Lung (tissue), 12 donors: ENCODE data around the gene MATN1. TPM values are rescaled to one million over a fixed set of nuclear protein-coding genes. Genes with fewer than 3 reads are reported as not detected.

Experiments
- ATAC-seq: fragments of 200-7000 bp; cut with Tn5 transposase; one replicate; pipeline ENCODE4 v1.9.1; 2020; ENCODE audit warnings: moderate number of reproducible peaks; ENCODE audit not compliant: insufficient read depth, low FRiP score
- DNase-seq, 3 donors: peaks; one replicate each; pipeline ENCODE4 v3.0.0-alpha.2; 2013 to 2017
- H3K27ac ChIP-seq, 2 donors: one replicate each; pipeline ENCODE4 v1.5.1; 2013; ENCODE audit warnings: mild to moderate bottlenecking in 2 of 2, moderate library complexity in 2 of 2, control low read depth in 1 of 2, inconsistent platforms in 1 of 2, low read depth in 1 of 2, low read length in 1 of 2
- H3K27me3 ChIP-seq, 3 donors: one replicate each; pipeline ENCODE4 v1.5.1; 2013; ENCODE audit warnings: low read length in 2 of 3; ENCODE audit not compliant: control insufficient read depth in 3 of 3, insufficient read depth in 3 of 3
- H3K36me3 ChIP-seq, 4 donors: one replicate each; pipeline ENCODE4 v1.5.1; 2013; ENCODE audit warnings: low read length in 4 of 4, mild to moderate bottlenecking in 1 of 4, moderate library complexity in 1 of 4; ENCODE audit not compliant: control insufficient read depth in 4 of 4, insufficient read depth in 4 of 4
- H3K4me1 ChIP-seq, 5 donors: one replicate each; pipeline ENCODE4 v1.5.1; 2013; ENCODE audit warnings: low read length in 5 of 5, mild to moderate bottlenecking in 2 of 5, moderate library complexity in 1 of 5; ENCODE audit not compliant: control insufficient read depth in 5 of 5, insufficient read depth in 5 of 5
- H3K4me3 ChIP-seq: one replicate; pipeline ENCODE4 v1.5.1; 2013; ENCODE audit warnings: mild to moderate bottlenecking, control low read depth, moderate library complexity
- H3K9ac ChIP-seq, 2 donors: one replicate each; pipeline ENCODE4 v1.5.1; 2013; ENCODE audit warnings: low read length in 2 of 2, control low read depth in 1 of 2; ENCODE audit not compliant: insufficient read depth in 1 of 2
- H3K9me3 ChIP-seq, 4 donors: one replicate each; pipeline ENCODE4 v1.5.1; 2013; ENCODE audit warnings: low read length in 3 of 4, mild to moderate bottlenecking in 1 of 4, moderate library complexity in 1 of 4; ENCODE audit not compliant: control insufficient read depth in 4 of 4, insufficient read depth in 3 of 4
- CTCF ChIP-seq: IDR thresholded peaks from 2 replicates; pipeline ENCODE4 v1.5.1; 2012; ENCODE audit warnings: mild to moderate bottlenecking; ENCODE audit errors: control extremely low read depth, extremely low read depth
- WGBS, 2 donors: extraction: QIAGEN DNeasy Blood & Tissue Kit; methylation state at CpG; one replicate each; pipeline ENCODE4 v1.1.7; 2013; 5-methylcytosine and 5-hydroxymethylcytosine counted together
- polyA plus RNA-seq, 2 donors: library from polyadenylated mRNA; stranded (reverse); fragments of 200-250 nt; gene quantifications; one replicate each; pipeline ENCODE4 v1.2.1, GENCODE V29; 2013
- total RNA-seq, 2 donors: library from RNA; depleted of rRNA in 1 of 2; stranded (reverse); fragments of >200 nt in 1 of 2; gene quantifications; one replicate each; pipeline ENCODE4 v1.2.1, GENCODE V29; 2014 to 2021
- donor health status: control.
- donor health status: control.
- donor health status: Bipolar disorder and iron deficiency.
- donor health status: healthy.
- donor health status: DM: yes; HTN: yes; CAD: no.

The MATN1 gene
- total and polyA plus RNA-seq, 4 donors: 0.15 to 0.57 (median 0.17) TPM

GRCh38 chr1:30752651-30752908 is 29.2 kb upstream of the MATN1 start:
- no peak for TF ChIP-seq CTCF
- no peaks in the 10 kb centered on the region for H3K27me3 ChIP-seq
- DNase-seq (no peak), ATAC-seq (no peak)
- no peaks in the 10 kb centered on the region for H3K36me3 ChIP-seq
- no peak overlapping the region for H3K4me3 ChIP-seq
- H3K4me1 ChIP-seq: peaks cover 0 to 5% (median 0%) of the 10 kb centered on the region in 5 donors
- no peak overlapping the region for H3K27ac ChIP-seq
- 67 to 88% methylated on average over 9 of the region's 9 CpGs for WGBS, 2 donors
- H3K9me3 ChIP-seq: no peaks in the 10 kb centered on the region
- no peak overlapping the region for H3K9ac ChIP-seq

GRCh38 chr1:30751830-30752650 is 28.7 kb upstream of the MATN1 start:
- no peaks in the 10 kb centered on the region for H3K9me3 ChIP-seq
- ATAC-seq (no peak), DNase-seq (no peak)
- H3K27ac ChIP-seq: no peak overlapping the region
- TF ChIP-seq CTCF: no peak
- H3K4me1 ChIP-seq: peaks cover 0 to 5% (median 0%) of the 10 kb centered on the region in 5 donors
- H3K9ac ChIP-seq: no peak overlapping the region
- 79 to 85% methylated on average over 8 of the region's 8 CpGs for WGBS, 2 donors
- no peaks in the 10 kb centered on the region for H3K36me3 ChIP-seq
- H3K4me3 ChIP-seq: no peak overlapping the region
- no peaks in the 10 kb centered on the region for H3K27me3 ChIP-seq

- Histone ChIP-seq H3K36me3 (no peaks in the 10 kb centered on the region), H3K9me3 (no peaks in the 10 kb centered on the region), H3K27me3 (no peaks in the 10 kb centered on the region), H3K4me1 (peaks cover 0 to 6% (median 0%) of the 10 kb centered on the region in 5 donors), H3K9ac (no peak overlapping the region), H3K27ac (peak overlapping the region in 1 of 2 donors; percentile 10), H3K4me3 (no peak overlapping the region)
- no peak for TF ChIP-seq CTCF
- whole genome bisulfite sequencing, 2 donors: 53 to 63% methylated on average over 10 of the region's 10 CpGs
- DNase-seq (no peak), ATAC-seq (no peak)
Observed at GRCh38 chr1:30750731-30751291, 27.4 kb upstream of the MATN1 start.
